WTC11 (cell line): ENCODE results near the gene RADIL. TPM values are rescaled to one million over a fixed set of nuclear protein-coding genes. Genes with fewer than 3 reads are reported as not detected.

Source experiments
- ATAC-seq: fragments of 200-7000 bp; cut with Tn5 transposase; 2 replicates; pipeline ENCODE4 v1.10.0; 2021; ENCODE audit warnings: mild to moderate bottlenecking, moderate library complexity
- CTCF ChIA-PET: fragments of 300-600 bp; sonication (Branson Sonifier 250); formaldehyde crosslinking; loops from one replicate; lab custom pipeline; 2021; ENCODE audit warnings: antibody characterized with exemption; lab: Charles Lee
- POLR2A ChIA-PET: fragments of 350-600 bp; sonication (Branson Sonifier 250); formaldehyde crosslinking; loops from one replicate; lab custom pipeline; 2021; ENCODE audit warnings: antibody characterized with exemption; lab: Charles Lee
- DNase-seq: peaks from one replicate; pipeline ENCODE4 v3.0.0; 2021; ENCODE audit warnings: low spot score
- H3K27ac Mint-ChIP-seq: 2 replicates; pipeline ENCODE4 v1.8.0; 2021; ENCODE audit warnings: mixed read lengths
- H3K27me3 Mint-ChIP-seq: 2 replicates; pipeline ENCODE4 v1.8.0; 2021; ENCODE audit warnings: low read depth, mild to moderate bottlenecking, moderate library complexity, mixed read lengths
- H3K36me3 Mint-ChIP-seq: 2 replicates; pipeline ENCODE4 v1.8.0; 2021; ENCODE audit warnings: mixed read lengths
- H3K4me1 Mint-ChIP-seq: 2 replicates; pipeline ENCODE4 v1.8.0; 2022; ENCODE audit warnings: mixed read lengths
- H3K4me3 Mint-ChIP-seq: 2 replicates; pipeline ENCODE4 v1.8.0; 2021; ENCODE audit warnings: mild to moderate bottlenecking, moderate library complexity, mixed read lengths
- H3K9me3 Mint-ChIP-seq: 2 replicates; pipeline ENCODE4 v1.8.0; 2021; ENCODE audit warnings: mixed read lengths
- CREB1 ChIP-seq: sonication (generic); formaldehyde crosslinking; IDR thresholded peaks from 2 replicates; pipeline ENCODE4 v1.8.0; 2023; ENCODE audit warnings: mild to moderate bottlenecking, missing genetic modification reagents
- FOXP1 ChIP-seq: sonication (generic); formaldehyde crosslinking; IDR thresholded peaks from 2 replicates; pipeline ENCODE4 v1.8.0; 2022; ENCODE audit warnings: missing genetic modification reagents, mild to moderate bottlenecking, moderate library complexity, borderline replicate concordance
- FOXP4 ChIP-seq: sonication (generic); formaldehyde crosslinking; IDR thresholded peaks from 2 replicates; pipeline ENCODE4 v1.8.0; 2022; ENCODE audit warnings: mild to moderate bottlenecking, missing genetic modification reagents
- IRF2 ChIP-seq: sonication (generic); formaldehyde crosslinking; IDR thresholded peaks from 2 replicates; pipeline ENCODE4 v1.8.0; 2022; ENCODE audit warnings: low read depth, missing genetic modification reagents, borderline replicate concordance
- MXD4 ChIP-seq: fragments of 250-450 bp; sonication (Bioruptor Pico); IDR thresholded peaks from 2 replicates; pipeline ENCODE4 v1.8.0; 2021; ENCODE audit warnings: mild to moderate bottlenecking, moderate library complexity, borderline replicate concordance
- NFATC4 ChIP-seq: fragments of 250-450 bp; sonication (Bioruptor Pico); IDR thresholded peaks from 2 replicates; pipeline ENCODE4 v1.9.0; 2021; ENCODE audit warnings: mild to moderate bottlenecking
- NR2C2 ChIP-seq: sonication (generic); formaldehyde crosslinking; IDR thresholded peaks from 2 replicates; pipeline ENCODE4 v1.8.0; 2022; ENCODE audit warnings: mild to moderate bottlenecking, missing genetic modification reagents
- NR3C1 ChIP-seq: sonication (generic); formaldehyde crosslinking; conservative IDR thresholded peaks from 2 replicates; pipeline ENCODE4 v1.8.1; 2023; ENCODE audit warnings: low read depth, mild to moderate bottlenecking, missing genetic modification reagents
- SMAD4 ChIP-seq: sonication (generic); formaldehyde crosslinking; IDR thresholded peaks from 2 replicates; pipeline ENCODE4 v1.8.0; 2022; ENCODE audit warnings: mild to moderate bottlenecking, missing genetic modification reagents
- STAT6 ChIP-seq: sonication (generic); formaldehyde crosslinking; conservative IDR thresholded peaks from 2 replicates; pipeline ENCODE4 v1.8.1; 2023; ENCODE audit warnings: mild to moderate bottlenecking, low read depth, missing genetic modification reagents, moderate library complexity
- ZNF263 ChIP-seq: sonication (generic); formaldehyde crosslinking; IDR thresholded peaks from 2 replicates; pipeline ENCODE4 v1.8.1; 2022; ENCODE audit warnings: low read depth, mild to moderate bottlenecking, moderate library complexity, missing genetic modification reagents
- total RNA-seq: library from RNA; stranded (reverse); gene quantifications from 3 replicates; pipeline ENCODE4 v1.2.3, GENCODE V29; 2021
- TF ChIP-seq, protein P1 (sequence below): sonication (generic); formaldehyde crosslinking; IDR thresholded peaks from 2 replicates; pipeline ENCODE4 v1.8.1; 2022; ENCODE audit warnings: mild to moderate bottlenecking, missing genetic modification reagents, moderate library complexity, borderline replicate concordance
- TF ChIP-seq, protein P2 (sequence below): sonication (generic); formaldehyde crosslinking; IDR thresholded peaks from 2 replicates; pipeline ENCODE4 v1.8.1; 2023; ENCODE audit warnings: mild to moderate bottlenecking, missing genetic modification reagents, moderate library complexity
- TF ChIP-seq, protein P3 (sequence below): fragments of 250-450 bp; sonication (Bioruptor Pico); IDR thresholded peaks from 2 replicates; pipeline ENCODE4 v1.8.0; 2021; ENCODE audit warnings: mild to moderate bottlenecking
- TF ChIP-seq, protein P4 (sequence below): sonication (generic); formaldehyde crosslinking; IDR thresholded peaks from 2 replicates; pipeline ENCODE4 v1.8.0; 2022; ENCODE audit warnings: mild to moderate bottlenecking, missing genetic modification reagents
- TF ChIP-seq, protein P5 (sequence below): fragments of 250-450 bp; sonication (Bioruptor Pico); IDR thresholded peaks from 2 replicates; pipeline ENCODE4 v2.1.2; 2022; ENCODE audit warnings: mild to moderate bottlenecking, moderate library complexity

The RADIL gene
- total RNA-seq, 1 experiment from 2014 or later, result 11.1 TPM

DNA sequence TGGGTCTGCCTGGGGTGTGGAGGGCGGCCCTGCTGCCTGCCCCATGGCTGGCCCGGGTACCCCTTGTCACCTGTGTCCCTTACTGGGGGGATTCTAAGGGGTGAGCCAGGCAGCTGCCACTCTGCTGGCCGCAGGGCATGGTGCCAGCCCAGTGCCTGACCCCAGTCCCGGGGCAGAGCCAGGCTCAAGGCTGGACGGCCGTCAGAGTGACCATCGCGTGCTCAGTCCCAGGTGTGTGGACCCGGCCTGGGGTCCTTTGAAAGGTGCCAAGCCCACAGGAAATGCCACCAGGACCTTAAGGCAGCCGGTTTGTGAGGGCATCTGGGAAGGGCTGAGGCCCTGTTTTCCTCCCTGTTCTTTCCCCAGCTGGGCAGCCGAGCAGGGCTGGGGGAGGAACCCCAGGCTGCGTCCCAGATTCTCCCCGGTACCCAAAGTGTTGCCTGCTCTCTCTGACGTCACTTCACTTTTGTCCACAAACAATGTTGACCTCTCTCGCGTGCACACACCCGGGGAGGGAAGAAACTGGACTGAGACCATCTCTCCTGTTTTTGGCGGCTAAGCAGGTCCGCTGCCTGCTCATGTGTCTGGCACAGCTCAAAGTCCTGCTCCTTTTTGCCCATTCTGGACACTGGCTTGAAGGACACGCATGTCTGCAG is 59.3 kb downstream of the RADIL start:
- H3K4me3 Mint-ChIP-seq, result no peak overlapping the region
- H3K27ac Mint-ChIP-seq, result no peak overlapping the region
- no peaks in the 10 kb centered on the region for H3K36me3 Mint-ChIP-seq
- ATAC-seq (no peak), DNase-seq (no peak)
- ChIA-PET POLR2A (no interaction called here), CTCF (interaction anchor here (0.5 to 1.1 kb wide), 2 partner anchors 32 to 416 kb away, joined by 3 to 5 read pairs; no protein-coding TSS in a partner anchor)
- no peaks in the 10 kb centered on the region for H3K27me3 Mint-ChIP-seq
- no peak for TF ChIP-seq ZNF263 (CRISPR knock-in tag)
- TF ChIP-seq FOXP1 (CRISPR knock-in tag), result no peak
- TF ChIP-seq NFATC4, result no peak
- TF ChIP-seq, protein P1, sequence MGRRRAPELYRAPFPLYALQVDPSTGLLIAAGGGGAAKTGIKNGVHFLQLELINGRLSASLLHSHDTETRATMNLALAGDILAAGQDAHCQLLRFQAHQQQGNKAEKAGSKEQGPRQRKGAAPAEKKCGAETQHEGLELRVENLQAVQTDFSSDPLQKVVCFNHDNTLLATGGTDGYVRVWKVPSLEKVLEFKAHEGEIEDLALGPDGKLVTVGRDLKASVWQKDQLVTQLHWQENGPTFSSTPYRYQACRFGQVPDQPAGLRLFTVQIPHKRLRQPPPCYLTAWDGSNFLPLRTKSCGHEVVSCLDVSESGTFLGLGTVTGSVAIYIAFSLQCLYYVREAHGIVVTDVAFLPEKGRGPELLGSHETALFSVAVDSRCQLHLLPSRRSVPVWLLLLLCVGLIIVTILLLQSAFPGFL (CRISPR knock-in tag), result no peak
- no peak for TF ChIP-seq MXD4 (CRISPR knock-in tag)
- TF ChIP-seq, protein P2, sequence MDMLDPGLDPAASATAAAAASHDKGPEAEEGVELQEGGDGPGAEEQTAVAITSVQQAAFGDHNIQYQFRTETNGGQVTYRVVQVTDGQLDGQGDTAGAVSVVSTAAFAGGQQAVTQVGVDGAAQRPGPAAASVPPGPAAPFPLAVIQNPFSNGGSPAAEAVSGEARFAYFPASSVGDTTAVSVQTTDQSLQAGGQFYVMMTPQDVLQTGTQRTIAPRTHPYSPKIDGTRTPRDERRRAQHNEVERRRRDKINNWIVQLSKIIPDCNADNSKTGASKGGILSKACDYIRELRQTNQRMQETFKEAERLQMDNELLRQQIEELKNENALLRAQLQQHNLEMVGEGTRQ, result no peak
- no peak for TF ChIP-seq SMAD4 (CRISPR knock-in tag)
- TF ChIP-seq FOXP4 (CRISPR knock-in tag), result no peak
- TF ChIP-seq, protein P3, sequence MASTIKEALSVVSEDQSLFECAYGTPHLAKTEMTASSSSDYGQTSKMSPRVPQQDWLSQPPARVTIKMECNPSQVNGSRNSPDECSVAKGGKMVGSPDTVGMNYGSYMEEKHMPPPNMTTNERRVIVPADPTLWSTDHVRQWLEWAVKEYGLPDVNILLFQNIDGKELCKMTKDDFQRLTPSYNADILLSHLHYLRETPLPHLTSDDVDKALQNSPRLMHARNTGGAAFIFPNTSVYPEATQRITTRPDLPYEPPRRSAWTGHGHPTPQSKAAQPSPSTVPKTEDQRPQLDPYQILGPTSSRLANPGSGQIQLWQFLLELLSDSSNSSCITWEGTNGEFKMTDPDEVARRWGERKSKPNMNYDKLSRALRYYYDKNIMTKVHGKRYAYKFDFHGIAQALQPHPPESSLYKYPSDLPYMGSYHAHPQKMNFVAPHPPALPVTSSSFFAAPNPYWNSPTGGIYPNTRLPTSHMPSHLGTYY (CRISPR knock-in tag), result no peak
- TF ChIP-seq, protein P4, sequence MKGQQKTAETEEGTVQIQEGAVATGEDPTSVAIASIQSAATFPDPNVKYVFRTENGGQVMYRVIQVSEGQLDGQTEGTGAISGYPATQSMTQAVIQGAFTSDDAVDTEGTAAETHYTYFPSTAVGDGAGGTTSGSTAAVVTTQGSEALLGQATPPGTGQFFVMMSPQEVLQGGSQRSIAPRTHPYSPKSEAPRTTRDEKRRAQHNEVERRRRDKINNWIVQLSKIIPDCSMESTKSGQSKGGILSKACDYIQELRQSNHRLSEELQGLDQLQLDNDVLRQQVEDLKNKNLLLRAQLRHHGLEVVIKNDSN (CRISPR knock-in tag), result no peak
- TF ChIP-seq STAT6 (CRISPR knock-in tag), result no peak
- TF ChIP-seq CREB1, result no peak
- TF ChIP-seq, protein P5, sequence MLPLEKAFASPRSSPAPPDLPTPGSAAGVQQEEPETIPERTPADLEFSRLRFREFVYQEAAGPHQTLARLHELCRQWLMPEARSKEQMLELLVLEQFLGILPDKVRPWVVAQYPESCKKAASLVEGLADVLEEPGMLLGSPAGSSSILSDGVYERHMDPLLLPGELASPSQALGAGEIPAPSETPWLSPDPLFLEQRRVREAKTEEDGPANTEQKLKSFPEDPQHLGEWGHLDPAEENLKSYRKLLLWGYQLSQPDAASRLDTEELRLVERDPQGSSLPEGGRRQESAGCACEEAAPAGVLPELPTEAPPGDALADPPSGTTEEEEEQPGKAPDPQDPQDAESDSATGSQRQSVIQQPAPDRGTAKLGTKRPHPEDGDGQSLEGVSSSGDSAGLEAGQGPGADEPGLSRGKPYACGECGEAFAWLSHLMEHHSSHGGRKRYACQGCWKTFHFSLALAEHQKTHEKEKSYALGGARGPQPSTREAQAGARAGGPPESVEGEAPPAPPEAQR (CRISPR knock-in tag), result no peak
- no peak for TF ChIP-seq NR2C2 (CRISPR knock-in tag)
- no peak for TF ChIP-seq NR3C1
- TF ChIP-seq IRF2 (CRISPR knock-in tag), result no peak
- no peaks in the 10 kb centered on the region for H3K4me1 Mint-ChIP-seq
- H3K9me3 Mint-ChIP-seq, result no peaks in the 10 kb centered on the region
